GM12872 (cell line): Measurements from ENCODE around the gene FAM209A.

Experiments
- CTCF ChIP-seq: IDR thresholded peaks from 3 replicates; pipeline ENCODE4 v1.5.1; 2011; ENCODE audit warnings: low read depth, mild to moderate bottlenecking, low read length, moderate library complexity; ENCODE audit not compliant: insufficient read depth

Gene FAM209A

GRCh38 chr20:56540415-56540814 lies 15.9 kb downstream of the FAM209A start:
- no peak for TF ChIP-seq CTCF

GRCh38 chr20:56542489-56543030 lies 18.0 kb downstream of the FAM209A start:
- no peak for TF ChIP-seq CTCF

GRCh38 chr20:56551571-56551970 lies 27.0 kb downstream of the FAM209A start:
- no peak for TF ChIP-seq CTCF

- TF ChIP-seq CTCF: no peak
Measured at GRCh38 chr20:56552911-56553629, 28.5 kb downstream of the FAM209A start.

- TF ChIP-seq CTCF: no peak
Measured at GRCh38 chr20:56554869-56555268, 30.3 kb downstream of the FAM209A start.

GRCh38 chr20:56558968-56559367 lies 34.4 kb downstream of the FAM209A start:
- TF ChIP-seq CTCF: no peak

- TF ChIP-seq CTCF: no peak
Measured at GRCh38 chr20:56565511-56565910, 41.0 kb downstream of the FAM209A start.
